ENCODE results near the gene MSI2. TPM values are rescaled to one million over a fixed set of nuclear protein-coding genes. Genes with fewer than 3 reads are reported as not detected.

MSI2 gene
- total and polyA plus RNA-seq, 2 experiments from 2014 or later, result 18.9 to 41.8 TPM

GRCh38 chr17:57649731-57650484 is 393.6 kb downstream of the MSI2 start:
- Histone ChIP-seq H3K36me3 (ENCODE audit: insufficient read depth) (no peaks in the 10 kb centered on the region), H3K9me2 (ENCODE audit: insufficient read depth) (no peaks in the 10 kb centered on the region), H3K4me1 (ENCODE audit: insufficient read depth) (peaks cover 27% of the 10 kb centered on the region), H3K4me3 (peak overlapping the region; percentile 39), H2AFZ (no peak overlapping the region), H3K79me2 (replicated peaks; ENCODE audit: insufficient read depth) (no peaks in the 10 kb centered on the region), H3F3A (replicated peaks; ENCODE audit: low read depth) (no peaks in the 10 kb centered on the region), H3K4me2 (peak overlapping the region; percentile 74), H3K27ac (ENCODE audit: low read depth) (peak overlapping the region; percentile 67), H4K20me1 (replicated peaks; ENCODE audit: insufficient read depth) (no peaks in the 10 kb centered on the region), H3K27me3 (ENCODE audit: insufficient read depth) (no peaks in the 10 kb centered on the region)
- TF ChIP-seq CTCF (conservative IDR thresholded peaks at IDR 0.05; ENCODE audit: low read depth in 2 of 2) (no peak), JUNB (IDR thresholded peaks at IDR 0.05; ENCODE audit: unreplicated experiment) (no peak), POLR2AphosphoS5 (IDR thresholded peaks at IDR 0.05; ENCODE audit: low read depth) (0 out of 2 replicates have a peak, but pooled peaks have one; percentile 16), ZNF114 (CRISPR knock-in tag; IDR thresholded peaks at IDR 0.05) (no peak)
- peaks cover 25% of the 10 kb centered on the region for H3K4me1 Mint-ChIP-seq
- ATAC-seq (peak; percentile 77), DNase-seq (ENCODE audit: low spot score) (peak; percentile 74)
- peaks cover 2% of the 10 kb centered on the region for H3K27me3 Mint-ChIP-seq (ENCODE audit: insufficient read depth, low read depth, poor library complexity)
- H3K36me3 Mint-ChIP-seq (ENCODE audit: low read depth), result no peaks in the 10 kb centered on the region
- peak overlapping the region; percentile 7; the same call in 1 of the 3 replicates for H3K4me3 Mint-ChIP-seq
- H3K9me3 Mint-ChIP-seq, result no peaks in the 10 kb centered on the region
- H3K27ac Mint-ChIP-seq, result peak overlapping the region; percentile 85

DNA sequence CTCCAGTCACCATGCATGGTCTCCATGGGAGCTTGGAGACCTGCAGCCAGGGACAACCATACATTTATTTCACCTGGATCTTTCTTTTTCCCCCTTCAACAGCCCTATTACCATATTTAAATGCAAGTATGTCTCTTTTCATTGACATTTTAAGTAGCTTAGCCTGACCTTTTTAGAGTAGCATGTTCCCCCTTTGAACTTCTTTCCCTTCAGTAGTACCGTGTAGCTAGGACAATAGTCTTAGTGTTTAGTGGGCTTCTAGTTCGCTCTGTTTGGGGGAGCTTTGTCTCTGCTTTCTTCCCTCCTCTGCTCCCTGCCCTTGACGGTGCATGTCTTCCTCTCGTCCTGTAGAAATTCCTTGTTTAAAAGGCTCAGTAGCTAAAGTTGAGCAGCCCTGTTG is 394.2 kb downstream of the MSI2 start:
- Histone ChIP-seq H3K36me3 (ENCODE audit: insufficient read depth) (no peaks in the 10 kb centered on the region), H3K9me2 (ENCODE audit: insufficient read depth) (no peaks in the 10 kb centered on the region), H2AFZ (no peak overlapping the region), H3K27ac (ENCODE audit: low read depth) (peak overlapping the region; percentile 67), H3K4me2 (peak overlapping the region; percentile 74), H3K4me3 (peak overlapping the region; percentile 39), H3K79me2 (replicated peaks; ENCODE audit: insufficient read depth) (no peaks in the 10 kb centered on the region), H3K4me1 (ENCODE audit: insufficient read depth) (peaks cover 27% of the 10 kb centered on the region), H3F3A (replicated peaks; ENCODE audit: low read depth) (no peaks in the 10 kb centered on the region), H4K20me1 (replicated peaks; ENCODE audit: insufficient read depth) (no peaks in the 10 kb centered on the region), H3K27me3 (ENCODE audit: insufficient read depth) (no peaks in the 10 kb centered on the region)
- Mint-ChIP-seq H3K4me3 (peak overlapping the region; percentile 7; the same call in 2 of the 3 replicates), H3K9me3 (no peaks in the 10 kb centered on the region), H3K36me3 (ENCODE audit: low read depth) (no peaks in the 10 kb centered on the region), H3K27me3 (ENCODE audit: insufficient read depth, low read depth, poor library complexity) (peaks cover 2% of the 10 kb centered on the region), H3K4me1 (peaks cover 25% of the 10 kb centered on the region), H3K27ac (peak overlapping the region; percentile 85)
- peak; percentile 43 for ATAC-seq
- DNase-seq (ENCODE audit: low spot score), result peak; percentile 52
- TF ChIP-seq EZH2 (IDR thresholded peaks at IDR 0.05; ENCODE audit: low read depth, unreplicated experiment) (no peak), EZH2phosphoT487 (IDR thresholded peaks at IDR 0.05; ENCODE audit: unreplicated experiment) (no peak), JUNB (IDR thresholded peaks at IDR 0.05; ENCODE audit: unreplicated experiment) (no peak), ETS1 (IDR thresholded peaks at IDR 0.05) (no peak), CREB1 (CRISPR knock-in tag; IDR thresholded peaks at IDR 0.05; ENCODE audit: low read depth) (no peak), ZNF114 (CRISPR knock-in tag; IDR thresholded peaks at IDR 0.05) (no peak)
- TF ChIP-seq, protein P1, sequence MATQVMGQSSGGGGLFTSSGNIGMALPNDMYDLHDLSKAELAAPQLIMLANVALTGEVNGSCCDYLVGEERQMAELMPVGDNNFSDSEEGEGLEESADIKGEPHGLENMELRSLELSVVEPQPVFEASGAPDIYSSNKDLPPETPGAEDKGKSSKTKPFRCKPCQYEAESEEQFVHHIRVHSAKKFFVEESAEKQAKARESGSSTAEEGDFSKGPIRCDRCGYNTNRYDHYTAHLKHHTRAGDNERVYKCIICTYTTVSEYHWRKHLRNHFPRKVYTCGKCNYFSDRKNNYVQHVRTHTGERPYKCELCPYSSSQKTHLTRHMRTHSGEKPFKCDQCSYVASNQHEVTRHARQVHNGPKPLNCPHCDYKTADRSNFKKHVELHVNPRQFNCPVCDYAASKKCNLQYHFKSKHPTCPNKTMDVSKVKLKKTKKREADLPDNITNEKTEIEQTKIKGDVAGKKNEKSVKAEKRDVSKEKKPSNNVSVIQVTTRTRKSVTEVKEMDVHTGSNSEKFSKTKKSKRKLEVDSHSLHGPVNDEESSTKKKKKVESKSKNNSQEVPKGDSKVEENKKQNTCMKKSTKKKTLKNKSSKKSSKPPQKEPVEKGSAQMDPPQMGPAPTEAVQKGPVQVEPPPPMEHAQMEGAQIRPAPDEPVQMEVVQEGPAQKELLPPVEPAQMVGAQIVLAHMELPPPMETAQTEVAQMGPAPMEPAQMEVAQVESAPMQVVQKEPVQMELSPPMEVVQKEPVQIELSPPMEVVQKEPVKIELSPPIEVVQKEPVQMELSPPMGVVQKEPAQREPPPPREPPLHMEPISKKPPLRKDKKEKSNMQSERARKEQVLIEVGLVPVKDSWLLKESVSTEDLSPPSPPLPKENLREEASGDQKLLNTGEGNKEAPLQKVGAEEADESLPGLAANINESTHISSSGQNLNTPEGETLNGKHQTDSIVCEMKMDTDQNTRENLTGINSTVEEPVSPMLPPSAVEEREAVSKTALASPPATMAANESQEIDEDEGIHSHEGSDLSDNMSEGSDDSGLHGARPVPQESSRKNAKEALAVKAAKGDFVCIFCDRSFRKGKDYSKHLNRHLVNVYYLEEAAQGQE (IDR thresholded peaks at IDR 0.05; ENCODE audit: unreplicated experiment), result no peak

All from GM23338 (cell line).